K562 treated with DMSO at 1 percent for 48 hours (cell line): ENCODE data around the gene CPLX1. TPM values are rescaled to one million over a fixed set of nuclear protein-coding genes. Genes with fewer than 3 reads are reported as not detected.

ENCODE experiments used
- total RNA-seq: library from RNA; unstranded; fragments of 300-600 nt; gene quantifications from 2 replicates; pipeline ENCODE4 v1.2.3, GENCODE V29; 2022; ENCODE audit warnings: low replicate concordance; ENCODE audit errors: extremely low read depth

Gene CPLX1
- not detected in 2 replicates for total RNA-seq

GRCh38 chr4:825971-826330 is at the start of gene CPLX1:
Gene CPLX1 (minus strand): TSS chr4:826129. CDS start chr4:824522, 1,607 bp downstream.

Other genes with a start within 250 kb of the CPLX1 start
- gene TMEM271, start 249.8 kb downstream of the CPLX1 start, total RNA-seq: not detected in 2 replicates
- not detected in 2 replicates for gene PDE6B, start 200.6 kb downstream of the CPLX1 start, total RNA-seq
- not detected in 2 replicates for gene ATP5ME, start 151.9 kb downstream of the CPLX1 start, total RNA-seq
- gene MYL5, start 151.6 kb downstream of the CPLX1 start, total RNA-seq: not detected in 2 replicates
- not detected in 2 replicates for gene SLC49A3, start 137.0 kb downstream of the CPLX1 start, total RNA-seq
- not detected in 2 replicates for gene PCGF3, start 120.3 kb downstream of the CPLX1 start, total RNA-seq
- gene GAK, start 106.2 kb upstream of the CPLX1 start, total RNA-seq: not detected in 2 replicates
- gene TMEM175, start 106.3 kb upstream of the CPLX1 start, total RNA-seq: not detected in 2 replicates
- not detected in 2 replicates for gene DGKQ, start 147.4 kb upstream of the CPLX1 start, total RNA-seq
- gene IDUA, start 160.9 kb upstream of the CPLX1 start, total RNA-seq: not detected in 2 replicates
- not detected in 2 replicates for gene SLC26A1, start 167.3 kb upstream of the CPLX1 start, total RNA-seq
- not detected in 2 replicates for gene FGFRL1, start 185.5 kb upstream of the CPLX1 start, total RNA-seq